OCI-LY3 (cell line): ENCODE measurements around the gene LACTBL1.

ENCODE experiments used
- EZH2phosphoT487 ChIP-seq: fragments of 200-600 bp; shearing (Covaris generic); IDR thresholded peaks from 2 replicates; pipeline ENCODE4 v1.6.1; 2018; ENCODE audit warnings: antibody characterized with exemption, mixed run types, low read depth
- TF ChIP-seq, protein P1 (sequence below): fragments of 200-600, 300-600 bp; sonication (generic); IDR thresholded peaks from 2 replicates; pipeline ENCODE4 v1.5.1; 2014; ENCODE audit warnings: antibody characterized with exemption, low read length, low read depth

DNA sequence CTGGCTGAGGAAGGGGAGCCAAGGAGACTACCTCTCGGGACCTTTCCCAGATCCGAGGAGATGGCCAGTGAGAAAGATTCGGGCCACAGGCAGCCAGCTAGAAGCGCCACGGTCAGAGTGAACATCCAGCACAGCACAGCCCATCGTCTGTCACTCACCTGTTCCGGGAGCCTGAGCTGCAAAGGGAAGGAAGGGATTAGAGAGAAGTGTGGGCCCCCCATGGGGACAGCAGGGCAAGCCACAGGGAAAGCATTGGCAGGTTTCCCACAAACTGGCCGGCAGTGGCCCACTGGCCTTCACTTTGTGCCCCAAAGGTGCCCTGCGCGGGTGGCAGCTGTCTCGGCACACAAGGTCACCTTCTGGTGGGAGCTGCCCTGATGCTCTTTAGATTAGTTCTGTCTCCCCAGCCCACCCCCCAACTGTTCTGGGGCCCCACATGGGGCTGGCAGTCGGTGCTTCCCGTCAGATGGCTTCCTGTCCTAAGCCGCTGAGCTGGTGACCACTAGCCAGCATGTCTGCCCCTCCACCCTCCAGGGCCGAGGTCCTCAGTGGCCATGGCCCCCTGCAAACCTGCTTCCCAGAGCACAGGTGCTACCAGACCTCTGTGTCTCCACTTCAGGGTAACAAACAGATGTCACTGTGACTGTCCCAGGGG is 56.7 kb downstream of the LACTBL1 start:
- TF ChIP-seq, protein P1, sequence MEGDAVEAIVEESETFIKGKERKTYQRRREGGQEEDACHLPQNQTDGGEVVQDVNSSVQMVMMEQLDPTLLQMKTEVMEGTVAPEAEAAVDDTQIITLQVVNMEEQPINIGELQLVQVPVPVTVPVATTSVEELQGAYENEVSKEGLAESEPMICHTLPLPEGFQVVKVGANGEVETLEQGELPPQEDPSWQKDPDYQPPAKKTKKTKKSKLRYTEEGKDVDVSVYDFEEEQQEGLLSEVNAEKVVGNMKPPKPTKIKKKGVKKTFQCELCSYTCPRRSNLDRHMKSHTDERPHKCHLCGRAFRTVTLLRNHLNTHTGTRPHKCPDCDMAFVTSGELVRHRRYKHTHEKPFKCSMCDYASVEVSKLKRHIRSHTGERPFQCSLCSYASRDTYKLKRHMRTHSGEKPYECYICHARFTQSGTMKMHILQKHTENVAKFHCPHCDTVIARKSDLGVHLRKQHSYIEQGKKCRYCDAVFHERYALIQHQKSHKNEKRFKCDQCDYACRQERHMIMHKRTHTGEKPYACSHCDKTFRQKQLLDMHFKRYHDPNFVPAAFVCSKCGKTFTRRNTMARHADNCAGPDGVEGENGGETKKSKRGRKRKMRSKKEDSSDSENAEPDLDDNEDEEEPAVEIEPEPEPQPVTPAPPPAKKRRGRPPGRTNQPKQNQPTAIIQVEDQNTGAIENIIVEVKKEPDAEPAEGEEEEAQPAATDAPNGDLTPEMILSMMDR = no peak
- no peak for TF ChIP-seq EZH2phosphoT487
